Measurements from ENCODE around the gene MAGI2.

MAGI2 gene

GRCh38 chr7:79290398-79290797, 163.1 kb downstream of the MAGI2 start:
- no peak overlapping the region for H3K4me3 ChIP-seq (ENCODE audit: low read depth, low read length)
- no peak for DNase-seq (ENCODE audit: low read depth)
- TF ChIP-seq CTCF (IDR thresholded peaks at IDR 0.05; ENCODE audit: low read depth, low read length, missing control alignments): no peak
- in situ Hi-C loops (cut with HindIII; ENCODE audit: low sequenced_read_pairs): no loop called here

GRCh38 chr7:79288655-79289054, 164.8 kb downstream of the MAGI2 start:
- TF ChIP-seq CTCF (IDR thresholded peaks at IDR 0.05; ENCODE audit: low read depth, low read length, missing control alignments): no peak
- no peak for DNase-seq (ENCODE audit: low read depth)
- no peak overlapping the region for H3K4me3 ChIP-seq (ENCODE audit: low read depth, low read length)
- in situ Hi-C loops (cut with HindIII; ENCODE audit: low sequenced_read_pairs): no loop called here

- H3K4me3 ChIP-seq (ENCODE audit: low read depth, low read length): no peak overlapping the region
- in situ Hi-C loops (cut with HindIII; ENCODE audit: low sequenced_read_pairs): no loop called here
- TF ChIP-seq CTCF (IDR thresholded peaks at IDR 0.05; ENCODE audit: low read depth, low read length, missing control alignments): no peak
These were observed 165.5 kb downstream of the MAGI2 start for GRCh38 chr7:79287981-79288380.

GRCh38 chr7:79286181-79286580, 167.3 kb downstream of the MAGI2 start:
- no peak for TF ChIP-seq CTCF (IDR thresholded peaks at IDR 0.05; ENCODE audit: low read depth, low read length, missing control alignments)
- DNase-seq (ENCODE audit: low read depth): no peak
- H3K4me3 ChIP-seq (ENCODE audit: low read depth, low read length): no peak overlapping the region
- in situ Hi-C loops (cut with HindIII; ENCODE audit: low sequenced_read_pairs): no loop called here

More at GRCh38 chr7:79287981-79288380, 165.5 kb downstream of the MAGI2 start:
- DNase-seq (ENCODE audit: low read depth): no peak

GRCh38 chr7:79285756-79286155, 167.7 kb downstream of the MAGI2 start:
- no peak overlapping the region for H3K4me3 ChIP-seq (ENCODE audit: low read depth, low read length)
- TF ChIP-seq CTCF (IDR thresholded peaks at IDR 0.05; ENCODE audit: low read depth, low read length, missing control alignments): no peak
- DNase-seq (ENCODE audit: low read depth): no peak
- in situ Hi-C loops (cut with HindIII; ENCODE audit: low sequenced_read_pairs): no loop called here

GRCh38 chr7:79284211-79284610, 169.3 kb downstream of the MAGI2 start:
- H3K4me3 ChIP-seq (ENCODE audit: low read depth, low read length): no peak overlapping the region
- DNase-seq (ENCODE audit: low read depth): no peak
- no peak for TF ChIP-seq CTCF (IDR thresholded peaks at IDR 0.05; ENCODE audit: low read depth, low read length, missing control alignments)
- in situ Hi-C loops (cut with HindIII; ENCODE audit: low sequenced_read_pairs): no loop called here

All from astrocyte of the cerebellum (primary cell).